Measurements from ENCODE around the gene PF4V1.
A peak's percentile ranks its signal among the peaks of the same experiment; 100 is the strongest.

PF4V1 gene, protein sequence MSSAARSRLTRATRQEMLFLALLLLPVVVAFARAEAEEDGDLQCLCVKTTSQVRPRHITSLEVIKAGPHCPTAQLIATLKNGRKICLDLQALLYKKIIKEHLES

DNA sequence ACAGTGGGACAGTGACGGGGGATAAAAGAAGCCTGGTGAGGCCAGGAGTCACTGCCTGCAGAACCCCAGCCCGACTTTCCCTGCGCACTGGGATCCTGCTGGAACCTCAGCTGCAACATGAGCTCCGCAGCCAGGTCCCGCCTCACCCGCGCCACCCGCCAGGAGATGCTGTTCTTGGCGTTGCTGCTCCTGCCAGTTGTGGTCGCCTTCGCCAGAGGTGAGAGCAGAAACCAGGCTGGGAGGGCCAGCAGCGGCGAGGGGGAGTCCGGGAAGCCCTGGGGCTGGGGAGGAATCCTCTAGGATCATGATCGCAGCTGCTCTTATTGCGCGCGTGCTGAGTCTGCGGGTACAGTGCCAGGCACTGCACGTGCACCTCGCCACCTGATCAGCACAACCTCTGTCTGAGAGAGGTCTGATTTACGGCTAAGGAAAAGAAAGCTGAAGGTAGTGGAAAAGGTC, at the start of gene PF4V1:
TSS of gene PF4V1 (plus strand) at position 51 of the 459 bp plus-strand sequence. CDS start at position 118, 67 bp downstream.
- DNase-seq = no peak
- in situ Hi-C loops (cut with HindIII; ENCODE audit: low pct_ligation_motif_present, low pct_unique_long_range_greater_than_20kb, low sequenced_read_pairs) = no loop called here

DNA sequence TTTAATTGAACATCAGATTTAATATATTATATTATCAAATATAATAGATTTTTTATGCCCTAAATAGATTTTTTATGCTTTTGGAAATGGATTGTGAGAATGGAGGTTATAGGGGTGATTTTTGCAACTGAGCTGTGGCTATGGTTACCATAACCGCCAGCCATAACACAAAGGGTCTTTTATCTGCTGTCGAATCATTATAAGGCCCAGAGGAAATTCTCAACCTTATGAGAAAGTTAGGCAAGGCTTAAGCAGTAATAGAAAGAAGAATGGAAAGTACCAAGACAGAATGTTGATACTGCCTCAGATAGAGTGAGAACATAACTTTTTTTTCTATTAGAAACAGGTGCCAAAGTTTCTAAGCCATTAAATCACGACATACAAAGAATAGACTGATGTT, 42.9 kb upstream of the PF4V1 start:
- in situ Hi-C loops (cut with HindIII; ENCODE audit: low pct_ligation_motif_present, low pct_unique_long_range_greater_than_20kb, low sequenced_read_pairs) = no loop called here
- no peak for DNase-seq

DNA sequence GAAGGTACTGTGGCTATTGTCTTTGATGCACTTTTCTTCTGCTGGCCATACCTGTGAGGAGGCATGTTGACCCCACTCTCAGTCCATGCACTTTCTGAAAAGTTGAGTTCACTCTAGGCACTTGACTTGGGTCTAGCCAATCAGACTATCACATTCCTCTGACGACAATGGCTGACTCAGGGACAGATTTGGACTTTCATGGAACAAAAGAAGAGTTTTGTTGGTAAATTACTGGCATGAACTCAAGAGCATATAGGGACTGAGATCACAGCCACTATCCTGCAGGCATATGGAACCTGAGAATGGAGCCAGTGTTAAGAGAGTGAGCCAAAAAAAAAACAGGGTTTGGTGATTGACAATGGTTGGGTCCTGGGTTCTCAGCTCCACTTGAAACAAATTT, 41.3 kb upstream of the PF4V1 start:
- no peak for DNase-seq
- in situ Hi-C loops (cut with HindIII; ENCODE audit: low pct_ligation_motif_present, low pct_unique_long_range_greater_than_20kb, low sequenced_read_pairs) = no loop called here

DNA sequence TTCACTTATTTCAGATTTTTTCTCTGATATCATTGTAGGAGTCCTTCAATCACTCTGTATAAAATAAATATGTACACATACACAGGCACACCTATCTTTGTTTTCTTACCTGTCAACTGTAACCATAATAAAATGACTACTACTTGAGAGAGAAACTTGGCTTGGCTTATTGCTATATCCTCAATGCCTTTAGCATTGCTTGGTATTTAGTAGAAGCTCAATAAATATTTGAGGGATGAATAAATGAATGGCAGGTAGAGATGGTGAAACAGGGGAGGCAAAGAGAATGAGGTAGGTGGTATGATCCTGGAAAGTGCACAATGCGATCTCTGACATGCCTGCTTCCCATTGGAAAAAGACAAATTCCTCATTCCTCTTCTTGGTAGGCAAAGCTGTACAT, 38.4 kb upstream of the PF4V1 start:
- no peak for DNase-seq
- in situ Hi-C loops (cut with HindIII; ENCODE audit: low pct_ligation_motif_present, low pct_unique_long_range_greater_than_20kb, low sequenced_read_pairs) = no loop called here

DNA sequence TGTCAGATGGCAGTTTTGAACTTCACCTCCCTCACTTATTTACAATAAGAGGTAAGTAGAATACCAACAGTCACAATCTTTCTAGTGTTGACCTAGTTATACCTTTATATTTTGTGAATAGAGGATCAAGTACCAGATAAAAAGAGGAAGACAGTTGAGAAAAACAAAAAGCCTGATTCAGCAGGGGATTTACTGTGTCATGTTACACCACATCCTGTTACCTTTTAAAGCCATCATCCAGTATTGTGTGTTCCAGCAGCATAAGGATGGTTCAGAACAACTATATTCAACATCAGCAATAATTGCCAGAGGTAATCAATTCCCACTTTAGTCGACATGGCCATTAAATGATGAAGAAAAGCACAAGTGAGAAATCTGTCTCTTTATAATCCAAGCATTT, 38.0 kb upstream of the PF4V1 start:
- DNase-seq = peak; percentile 26
- in situ Hi-C loops (cut with HindIII; ENCODE audit: low pct_ligation_motif_present, low pct_unique_long_range_greater_than_20kb, low sequenced_read_pairs) = no loop called here

DNA sequence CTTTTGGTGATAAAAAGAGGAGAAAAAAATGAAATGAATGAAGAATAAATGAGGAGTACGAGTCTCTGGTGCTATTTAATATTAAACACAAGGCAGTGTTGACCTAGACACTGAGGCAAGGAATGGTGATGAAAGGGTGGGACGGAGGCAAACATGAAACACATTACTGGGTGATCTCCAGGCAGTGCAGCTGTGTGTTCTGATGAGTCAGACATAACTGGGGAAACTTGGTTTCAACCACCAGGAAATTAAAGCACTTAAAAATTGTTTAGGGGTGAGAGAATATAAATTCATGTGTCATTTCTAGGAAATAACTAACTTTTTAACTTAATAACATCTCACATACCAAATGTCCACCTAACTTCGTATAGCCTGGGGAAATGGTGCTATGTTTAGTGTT, 36.3 kb upstream of the PF4V1 start:
- DNase-seq = peak; percentile 85
- in situ Hi-C loops (cut with HindIII; ENCODE audit: low pct_ligation_motif_present, low pct_unique_long_range_greater_than_20kb, low sequenced_read_pairs) = no loop called here

DNA sequence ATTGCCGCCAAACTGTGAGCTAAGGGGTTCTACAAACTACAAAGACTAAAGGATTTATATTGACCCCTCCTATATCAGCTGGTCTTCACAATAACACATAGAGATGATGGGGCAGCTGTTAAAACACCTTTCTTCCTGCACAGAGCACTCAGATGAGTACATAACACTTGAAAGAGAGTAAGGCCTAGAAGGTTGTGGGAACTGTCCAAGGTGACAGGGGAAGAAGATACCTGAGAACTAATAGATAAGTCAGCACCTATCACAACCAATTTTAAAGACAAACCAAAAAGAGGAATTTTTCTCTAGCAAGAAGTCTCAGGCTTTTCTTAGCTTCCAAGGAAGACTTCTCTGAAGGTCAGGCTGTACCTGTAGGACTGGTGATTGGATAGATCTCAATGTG, 35.8 kb upstream of the PF4V1 start:
- in situ Hi-C loops (cut with HindIII; ENCODE audit: low pct_ligation_motif_present, low pct_unique_long_range_greater_than_20kb, low sequenced_read_pairs) = no loop called here
- DNase-seq = peak; percentile 18

DNA sequence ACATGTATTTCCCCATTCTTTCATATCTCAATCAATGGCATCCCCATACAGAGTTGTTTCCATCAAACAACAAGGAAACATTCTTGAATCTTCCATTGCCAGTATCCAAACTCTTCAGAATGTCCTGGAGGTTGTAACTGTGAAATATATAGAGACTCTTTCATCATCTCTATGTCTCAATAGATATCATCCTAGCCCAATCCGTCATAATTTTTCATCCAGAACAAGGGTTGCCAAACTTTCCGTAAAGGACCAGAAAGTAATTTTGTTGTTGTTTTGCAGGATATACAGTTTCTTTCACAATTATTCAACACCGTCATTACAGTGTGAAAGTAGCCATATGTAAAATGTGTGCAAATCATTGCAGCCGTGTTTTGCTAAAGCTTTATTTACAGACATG, 31.8 kb upstream of the PF4V1 start:
- in situ Hi-C loops (cut with HindIII; ENCODE audit: low pct_ligation_motif_present, low pct_unique_long_range_greater_than_20kb, low sequenced_read_pairs) = no loop called here
- no peak for DNase-seq

DNA sequence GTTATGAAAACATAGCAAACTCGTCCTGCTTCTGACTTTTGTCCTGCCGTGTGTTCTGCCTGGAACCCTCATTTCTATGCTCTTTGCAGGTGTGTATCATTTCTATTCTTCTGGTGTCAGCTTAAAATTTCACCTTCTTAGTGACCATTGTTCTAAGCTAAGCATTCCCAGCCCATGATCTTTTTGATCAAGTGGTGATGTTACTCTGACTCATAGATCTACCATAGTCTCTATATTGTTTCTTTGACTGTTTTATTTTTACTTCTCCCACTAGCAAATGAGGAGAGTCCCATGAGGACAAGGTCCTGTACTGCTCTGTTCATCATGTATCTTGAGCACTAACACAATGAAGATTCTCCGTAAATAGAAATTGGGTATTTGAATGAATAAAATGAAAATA, 30.7 kb upstream of the PF4V1 start:
- no peak for DNase-seq
- in situ Hi-C loops (cut with HindIII; ENCODE audit: low pct_ligation_motif_present, low pct_unique_long_range_greater_than_20kb, low sequenced_read_pairs) = no loop called here

DNA sequence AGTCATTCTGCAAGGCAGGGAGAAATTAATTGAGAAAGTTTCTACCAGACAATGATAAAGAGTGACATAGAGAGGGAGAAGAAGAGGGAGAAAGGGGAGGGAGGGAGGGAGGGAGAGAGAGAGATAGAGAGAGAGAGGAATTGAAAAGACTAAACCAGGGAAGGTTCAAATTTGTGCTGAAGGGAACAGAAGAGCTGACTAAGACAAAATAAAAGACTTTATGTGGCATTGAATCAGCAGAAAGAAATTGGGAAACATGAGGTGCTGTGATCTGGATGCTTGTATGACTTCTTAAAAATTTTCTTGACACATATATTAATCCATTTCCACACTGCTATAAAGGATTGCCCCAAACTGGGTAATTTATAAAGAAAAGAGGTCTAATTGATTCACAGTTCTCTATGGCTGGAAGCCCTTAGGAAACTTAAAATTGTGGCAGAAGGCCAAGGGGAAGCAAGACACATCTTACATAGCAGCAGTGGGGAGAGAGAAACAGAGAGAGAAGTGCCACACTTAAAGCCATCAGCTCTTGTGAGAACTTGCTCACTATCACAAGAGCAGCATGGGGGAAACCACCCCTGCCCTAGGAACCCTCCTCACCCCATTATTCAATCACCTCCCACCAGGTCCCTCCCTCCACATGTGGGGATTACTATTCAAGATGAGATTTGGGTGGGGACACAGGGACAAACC, 30.1 kb upstream of the PF4V1 start:
- DNase-seq = no peak
- in situ Hi-C loops (cut with HindIII; ENCODE audit: low pct_ligation_motif_present, low pct_unique_long_range_greater_than_20kb, low sequenced_read_pairs) = no loop called here

DNA sequence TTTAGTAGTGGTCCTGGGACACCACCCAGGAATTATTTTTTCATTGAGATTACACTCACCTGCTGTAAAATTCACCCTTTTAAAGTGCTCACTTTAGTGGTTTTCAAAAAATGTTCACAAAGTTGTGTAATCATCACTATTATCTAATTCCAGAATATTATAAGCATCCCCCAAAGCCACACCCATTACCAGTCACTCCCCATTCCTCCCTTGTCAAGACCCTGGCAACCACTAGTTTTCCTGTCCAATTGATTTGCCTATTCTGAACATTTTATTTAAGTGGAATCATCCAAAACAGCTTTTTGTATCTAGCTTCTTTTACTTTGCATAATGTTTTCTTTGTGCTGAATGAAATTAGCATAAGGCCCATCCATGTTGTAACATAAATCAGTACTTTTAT, 29.3 kb upstream of the PF4V1 start:
- in situ Hi-C loops (cut with HindIII; ENCODE audit: low pct_ligation_motif_present, low pct_unique_long_range_greater_than_20kb, low sequenced_read_pairs) = no loop called here
- DNase-seq = no peak

DNA sequence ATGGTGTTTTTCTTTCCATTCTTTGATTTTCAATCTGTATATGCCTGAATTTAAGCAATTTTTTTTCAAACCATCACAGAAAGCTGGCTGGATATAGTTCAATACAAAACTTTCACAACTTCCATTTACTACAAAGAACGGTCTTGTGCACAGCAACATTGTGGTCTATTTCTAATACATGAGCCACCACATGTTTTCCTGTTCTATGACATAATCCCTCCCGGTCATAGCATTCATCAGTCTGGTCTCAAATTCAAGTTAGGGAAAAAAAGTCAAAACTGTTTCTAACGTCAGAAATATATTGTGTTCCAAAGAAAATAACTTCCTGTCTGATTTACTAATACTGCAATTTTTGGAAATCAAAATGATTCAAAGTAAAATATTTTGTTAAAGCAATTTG, 24.1 kb upstream of the PF4V1 start:
- DNase-seq = no peak
- in situ Hi-C loops (cut with HindIII; ENCODE audit: low pct_ligation_motif_present, low pct_unique_long_range_greater_than_20kb, low sequenced_read_pairs) = no loop called here

DNA sequence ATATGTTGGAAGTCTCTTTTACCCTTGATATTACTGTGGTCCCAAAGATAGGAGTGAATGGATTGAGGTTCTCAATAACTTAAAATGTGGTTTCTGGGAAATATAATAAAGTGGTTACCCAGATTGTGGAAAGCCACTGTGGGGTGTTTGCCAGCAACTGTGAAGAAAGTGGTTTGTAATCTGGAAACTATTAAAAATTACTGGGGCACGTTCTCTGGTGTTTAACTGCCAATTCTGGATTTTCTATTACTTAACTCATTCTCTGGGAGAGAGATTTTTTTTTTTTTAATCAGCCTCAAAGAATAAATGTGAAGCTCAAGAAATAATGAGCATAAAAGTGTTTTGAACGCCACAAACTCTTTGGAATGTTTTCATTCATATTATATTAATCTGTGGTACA, 21.5 kb upstream of the PF4V1 start:
- in situ Hi-C loops (cut with HindIII; ENCODE audit: low pct_ligation_motif_present, low pct_unique_long_range_greater_than_20kb, low sequenced_read_pairs) = no loop called here
- DNase-seq = no peak

DNA sequence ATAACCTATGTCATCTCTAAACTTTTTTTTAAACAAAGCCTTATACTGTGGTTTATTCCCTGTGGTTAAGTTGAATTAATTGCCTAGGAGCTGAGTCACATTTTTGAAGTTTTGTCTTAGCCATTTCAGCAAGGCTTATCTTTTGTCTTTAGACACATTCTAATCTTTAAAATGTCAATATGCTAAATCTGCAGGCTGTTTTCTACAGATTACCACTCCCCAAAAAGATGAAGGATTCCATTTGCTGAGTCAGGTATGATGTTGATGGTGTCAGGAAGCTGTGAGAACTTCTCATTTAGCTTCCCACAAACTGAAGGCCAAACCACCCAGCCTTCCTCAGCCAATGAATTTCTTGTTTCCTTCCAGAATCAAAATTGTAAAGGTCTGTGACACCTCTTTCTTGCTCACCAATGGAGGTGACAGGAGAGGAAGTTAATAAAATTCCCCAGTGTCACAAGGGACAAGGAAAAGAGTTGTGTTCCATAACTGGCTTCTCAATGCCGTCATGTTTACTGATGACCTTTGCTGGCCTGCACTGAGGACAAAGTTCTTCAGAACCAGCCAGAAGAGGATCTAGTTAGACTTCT, 20.4 kb upstream of the PF4V1 start:
- in situ Hi-C loops (cut with HindIII; ENCODE audit: low pct_ligation_motif_present, low pct_unique_long_range_greater_than_20kb, low sequenced_read_pairs) = no loop called here
- no peak for DNase-seq

DNA sequence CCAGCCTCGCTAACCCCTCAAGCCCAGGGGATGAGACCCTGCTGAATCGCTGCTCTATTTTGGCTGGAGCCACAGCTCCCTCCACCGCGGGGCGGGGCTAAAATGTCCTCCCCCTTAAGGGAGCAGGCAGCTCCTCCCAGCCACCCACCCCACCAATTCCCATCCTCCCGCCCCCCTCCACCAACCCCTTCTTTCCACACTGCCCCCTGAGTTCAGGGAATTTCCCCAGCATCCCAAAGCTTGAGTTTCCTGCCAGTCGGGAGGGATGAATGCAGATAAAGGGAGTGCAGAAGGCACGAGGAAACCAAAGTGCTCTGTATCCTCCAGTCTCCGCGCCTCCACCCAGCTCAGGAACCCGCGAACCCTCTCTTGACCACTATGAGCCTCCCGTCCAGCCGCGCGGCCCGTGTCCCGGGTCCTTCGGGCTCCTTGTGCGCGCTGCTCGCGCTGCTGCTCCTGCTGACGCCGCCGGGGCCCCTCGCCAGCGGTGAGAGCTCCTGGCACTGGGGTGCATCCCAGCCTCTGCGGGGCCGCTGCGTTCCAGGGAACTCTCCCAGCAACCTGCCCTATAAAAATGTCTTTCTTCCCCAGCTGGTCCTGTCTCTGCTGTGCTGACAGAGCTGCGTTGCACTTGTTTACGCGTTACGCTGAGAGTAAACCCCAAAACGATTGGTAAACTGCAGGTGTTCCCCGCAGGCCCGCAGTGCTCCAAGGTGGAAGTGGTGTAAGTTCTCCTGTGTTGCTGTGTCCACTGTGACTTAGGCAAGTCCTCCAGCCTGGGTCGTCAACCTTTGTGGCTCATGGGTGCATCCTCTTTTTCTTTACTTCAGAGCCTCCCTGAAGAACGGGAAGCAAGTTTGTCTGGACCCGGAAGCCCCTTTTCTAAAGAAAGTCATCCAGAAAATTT, 16.5 kb upstream of the PF4V1 start, which contains the start of gene CXCL6:
TSS of gene CXCL6 (plus strand) at position 306 of the 907 bp plus-strand sequence. CDS start at position 379, 73 bp downstream.
- in situ Hi-C loops (cut with HindIII; ENCODE audit: low pct_ligation_motif_present, low pct_unique_long_range_greater_than_20kb, low sequenced_read_pairs) = no loop called here
- DNase-seq = no peak

DNA sequence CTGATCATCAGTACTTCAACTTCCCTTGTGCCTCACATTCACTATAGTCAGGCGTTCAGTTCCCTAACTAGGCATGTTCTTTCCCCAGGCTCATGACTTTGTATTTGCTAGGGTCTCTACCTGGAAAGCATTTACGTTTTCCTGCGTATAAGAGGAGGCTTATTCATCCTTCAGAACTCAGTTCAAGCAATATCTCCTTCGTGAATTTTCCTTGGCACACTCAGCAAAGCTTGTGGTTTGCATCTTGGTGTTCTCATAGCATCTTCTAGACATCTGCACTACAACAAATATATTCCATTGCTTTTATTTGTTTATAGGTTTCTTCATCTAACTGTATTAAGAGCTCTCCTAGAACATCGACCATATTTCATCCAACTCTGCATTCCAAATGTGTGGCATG, 14.0 kb upstream of the PF4V1 start:
- DNase-seq = no peak
- in situ Hi-C loops (cut with HindIII; ENCODE audit: low pct_ligation_motif_present, low pct_unique_long_range_greater_than_20kb, low sequenced_read_pairs) = no loop called here

DNA sequence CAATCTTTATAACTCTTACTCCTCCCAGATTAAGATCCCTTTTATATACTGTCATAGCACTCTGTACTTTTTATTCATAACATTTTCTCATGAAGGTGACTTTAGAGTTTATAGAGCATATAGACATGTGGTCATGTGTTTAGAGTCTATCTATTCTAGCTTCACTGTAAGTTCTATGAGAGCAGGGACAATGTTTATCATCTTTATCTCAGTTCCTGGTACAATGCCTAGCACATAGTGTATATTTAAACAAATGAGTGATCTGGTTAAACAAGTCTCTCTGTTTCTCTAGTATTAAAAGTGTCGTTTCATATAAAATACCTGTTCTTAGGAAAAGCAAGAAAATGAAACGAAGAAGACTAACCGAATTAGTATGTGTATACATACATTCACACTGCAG, 13.4 kb upstream of the PF4V1 start:
- DNase-seq = no peak
- in situ Hi-C loops (cut with HindIII; ENCODE audit: low pct_ligation_motif_present, low pct_unique_long_range_greater_than_20kb, low sequenced_read_pairs) = no loop called here

DNA sequence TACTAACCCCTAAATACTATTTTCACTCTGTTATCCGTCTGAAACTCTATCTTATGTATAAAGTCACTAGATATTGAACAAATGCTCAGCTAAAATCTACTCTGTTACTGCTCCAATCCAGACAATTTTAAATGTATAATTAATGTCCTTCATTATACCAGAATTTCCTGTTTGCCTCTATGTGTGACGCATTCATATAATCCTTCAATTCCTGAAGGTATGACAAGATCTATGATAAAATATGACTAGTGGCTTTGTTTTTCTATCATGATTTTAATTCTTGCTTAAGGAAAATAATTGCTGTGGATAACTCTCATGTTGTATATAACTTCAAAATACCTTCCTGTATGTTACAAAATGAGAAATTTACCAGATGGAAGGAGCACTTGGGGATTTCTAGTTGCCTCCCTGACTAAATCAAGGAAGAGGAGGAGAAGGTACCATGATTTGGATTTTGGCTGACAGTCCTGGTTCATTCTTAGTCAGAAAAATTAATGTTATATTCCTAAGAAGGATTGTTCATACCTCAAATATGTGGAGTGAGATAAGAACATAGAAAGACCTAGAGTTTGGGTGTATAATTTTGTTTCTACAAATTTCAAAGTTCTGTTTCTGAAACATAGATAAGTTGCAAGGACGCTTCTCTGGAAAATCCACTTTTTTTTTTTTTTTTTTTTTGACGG, 11.7 kb upstream of the PF4V1 start:
- in situ Hi-C loops (cut with HindIII; ENCODE audit: low pct_ligation_motif_present, low pct_unique_long_range_greater_than_20kb, low sequenced_read_pairs) = no loop called here

DNA sequence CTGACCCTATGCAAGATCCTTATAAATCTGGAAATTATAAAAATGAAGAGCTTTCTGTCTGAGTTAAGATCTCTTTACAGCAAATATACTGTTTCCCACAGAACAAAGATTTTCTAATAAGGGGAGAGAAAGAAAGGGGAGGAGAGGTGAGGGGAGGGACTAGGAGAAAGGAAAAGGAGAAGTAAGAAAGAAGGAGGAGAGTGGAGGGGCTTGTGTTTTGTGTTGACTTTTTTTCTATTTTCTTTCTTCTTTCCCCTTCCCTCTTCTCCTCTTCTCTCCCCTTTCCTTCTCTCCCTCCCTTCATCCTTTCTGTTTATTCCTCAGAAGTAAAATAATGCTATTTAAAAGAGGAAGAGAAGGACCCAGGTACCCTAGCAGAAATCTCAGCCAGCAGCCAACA, 10.4 kb upstream of the PF4V1 start:
- in situ Hi-C loops (cut with HindIII; ENCODE audit: low pct_ligation_motif_present, low pct_unique_long_range_greater_than_20kb, low sequenced_read_pairs) = no loop called here
- DNase-seq = no peak

More for the DNA sequence above, 11.7 kb upstream of the PF4V1 start:
- no peak for DNase-seq

All from ACHN (cell line).